Measurements from ENCODE around the gene MYO7B.

Gene MYO7B

GRCh38 chr2:127672341-127673224, 137.1 kb downstream of the MYO7B start:
- no peak for TF ChIP-seq POLR2A (IDR thresholded peaks at IDR 0.05; ENCODE audit: low read length)
- TF ChIP-seq GATA1 (IDR thresholded peaks at IDR 0.05; ENCODE audit: low read depth, low read length), result no peak
- no peak for DNase-seq

DNA sequence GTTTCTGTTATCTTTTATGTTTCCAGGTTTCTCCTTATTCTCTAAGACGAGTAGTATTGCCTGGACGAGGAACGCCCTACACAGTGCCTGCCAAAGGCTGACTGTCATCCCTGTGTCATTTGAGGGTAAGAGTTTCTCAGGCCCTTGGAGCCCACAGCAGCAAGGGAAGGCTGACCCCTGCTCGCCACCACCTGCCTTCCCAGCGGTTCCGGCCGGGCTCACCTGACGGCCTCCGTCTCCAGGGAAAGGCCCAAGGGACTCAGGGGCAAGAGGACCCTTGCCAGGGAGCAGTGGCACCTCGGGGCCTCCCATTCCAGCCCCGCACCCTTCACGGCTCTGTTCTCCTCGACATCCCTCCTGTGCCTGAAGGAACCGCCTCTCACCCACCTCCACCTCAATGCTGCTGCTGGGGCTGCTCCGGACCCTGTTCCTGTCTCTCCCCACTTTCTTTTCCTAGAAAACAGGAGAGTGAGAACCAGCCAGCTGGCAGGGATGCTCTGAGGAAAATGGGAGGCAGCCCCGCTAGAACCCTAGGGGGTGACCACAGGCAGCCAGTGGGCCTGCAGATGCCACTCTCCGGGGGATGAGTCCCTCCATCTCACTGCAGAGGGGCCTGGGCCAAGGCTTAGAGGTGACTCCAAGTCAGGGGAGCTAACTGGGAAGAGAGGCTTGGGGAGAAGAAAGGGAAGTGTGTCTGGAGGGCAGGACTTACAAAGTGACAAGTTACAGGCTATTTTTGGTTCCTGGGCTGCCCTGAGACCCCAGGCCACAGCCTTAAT, 138.0 kb downstream of the MYO7B start:
- no peak for DNase-seq

DNA sequence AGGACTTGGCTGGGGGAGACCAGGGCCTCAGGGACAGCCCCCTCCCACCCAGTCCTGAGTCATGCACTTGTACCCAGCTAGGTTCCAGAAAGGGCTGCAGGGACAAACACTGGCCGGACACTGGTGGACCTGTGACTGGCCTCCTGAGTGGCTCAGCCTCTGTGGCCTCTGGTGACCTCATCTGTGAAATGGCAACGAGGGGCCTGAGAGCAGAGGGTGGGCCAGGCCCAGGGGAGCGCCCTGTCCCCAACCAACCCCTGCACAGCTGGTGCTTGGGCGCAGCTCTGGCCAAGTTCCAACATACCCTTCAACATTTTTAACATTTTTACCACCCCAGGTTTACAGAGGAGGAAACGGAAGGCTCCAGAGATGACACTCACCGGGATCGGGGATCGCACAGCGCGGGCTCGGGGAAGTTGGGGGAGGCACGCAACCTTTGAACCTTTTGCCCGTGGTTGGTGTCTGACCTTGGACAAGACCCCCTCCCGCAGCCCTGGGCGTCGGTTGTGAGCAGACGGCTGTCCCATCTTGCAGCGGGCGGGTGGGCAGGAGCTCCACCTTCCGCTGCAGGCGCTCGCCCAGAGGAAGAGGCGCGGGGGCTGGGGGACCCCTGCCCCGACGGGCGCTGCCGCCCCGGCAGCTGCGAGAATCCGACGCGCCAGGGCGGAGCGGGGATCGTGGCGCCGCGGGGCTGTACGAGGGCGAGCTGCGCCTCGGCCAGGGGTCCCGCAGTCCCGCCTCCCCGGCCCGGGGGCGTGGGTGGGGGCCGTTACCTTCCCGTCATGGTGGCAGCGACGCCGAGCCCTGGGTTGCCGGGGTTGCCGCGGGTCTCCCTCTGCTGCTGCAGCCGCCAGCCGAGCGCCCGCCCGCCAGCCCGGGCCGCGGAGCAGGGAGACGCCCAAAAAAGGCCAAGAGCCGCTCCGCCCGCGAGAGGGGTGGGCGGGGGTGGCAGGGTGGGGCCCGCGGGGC, 139.0 kb downstream of the MYO7B start:
- DNase-seq, result peak; percentile 17 to 29
- TF ChIP-seq POLR2A (IDR thresholded peaks at IDR 0.05; ENCODE audit: low read length), result no peak
- TF ChIP-seq GATA1 (IDR thresholded peaks at IDR 0.05; ENCODE audit: low read depth, low read length), result no peak

More for the DNA sequence above, 138.0 kb downstream of the MYO7B start:
- no peak for TF ChIP-seq GATA1 (IDR thresholded peaks at IDR 0.05; ENCODE audit: low read depth, low read length)
- no peak for TF ChIP-seq POLR2A (IDR thresholded peaks at IDR 0.05; ENCODE audit: low read length)

DNA sequence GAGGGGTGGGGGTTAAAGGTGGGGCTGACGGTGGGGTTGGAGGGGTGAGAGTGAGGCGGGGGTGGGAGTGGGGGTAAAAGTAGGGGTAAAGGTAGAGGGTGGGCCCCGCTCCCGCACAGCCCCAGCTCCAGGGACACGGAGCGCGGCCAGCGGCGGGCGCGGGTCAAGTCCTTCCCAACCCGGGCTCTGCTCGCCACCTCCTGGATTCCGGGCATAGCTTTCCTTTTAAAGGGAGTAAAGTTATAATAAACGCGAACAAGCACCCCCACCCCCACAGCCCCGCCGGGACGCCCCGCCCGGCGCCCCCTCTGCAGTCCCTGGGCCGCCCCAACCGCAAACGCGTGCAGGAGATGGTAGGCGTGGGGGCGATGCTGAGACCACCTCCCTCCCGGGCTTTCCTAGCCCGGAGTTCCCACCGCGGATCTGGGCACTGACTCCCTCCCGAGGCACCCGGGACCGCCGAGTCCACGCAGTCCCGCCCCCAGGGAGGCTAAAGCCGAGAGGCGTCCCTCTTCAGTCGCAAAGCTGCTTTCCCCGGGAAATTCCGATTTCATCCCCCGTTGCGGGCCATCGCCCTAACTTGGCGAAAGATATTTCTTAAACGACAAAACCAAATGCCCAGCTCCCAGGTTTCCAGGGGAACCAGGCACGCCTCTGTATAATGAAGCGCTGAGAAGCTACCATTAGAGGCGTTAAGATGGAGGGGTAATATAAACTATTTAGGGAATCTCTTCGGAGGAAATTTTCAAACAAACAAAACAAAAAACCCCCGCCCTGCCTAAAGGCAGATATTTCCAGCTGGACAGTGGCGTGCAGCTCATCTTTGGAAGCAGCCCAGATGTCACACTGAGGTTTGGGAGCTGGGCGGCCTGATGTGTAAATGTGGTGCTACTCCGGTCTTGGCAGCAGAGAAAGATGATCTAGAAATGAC, 140.1 kb downstream of the MYO7B start, which contains the start of gene LIMS2:
TSS of gene LIMS2 (minus strand) at position 200 of the 931 bp plus-strand sequence. CDS start 506 bp downstream, outside the sequence.
- DNase-seq, result no peak
- TF ChIP-seq POLR2A (IDR thresholded peaks at IDR 0.05; ENCODE audit: low read length) (no peak), GATA1 (IDR thresholded peaks at IDR 0.05; ENCODE audit: low read depth, low read length) (no peak)

DNA sequence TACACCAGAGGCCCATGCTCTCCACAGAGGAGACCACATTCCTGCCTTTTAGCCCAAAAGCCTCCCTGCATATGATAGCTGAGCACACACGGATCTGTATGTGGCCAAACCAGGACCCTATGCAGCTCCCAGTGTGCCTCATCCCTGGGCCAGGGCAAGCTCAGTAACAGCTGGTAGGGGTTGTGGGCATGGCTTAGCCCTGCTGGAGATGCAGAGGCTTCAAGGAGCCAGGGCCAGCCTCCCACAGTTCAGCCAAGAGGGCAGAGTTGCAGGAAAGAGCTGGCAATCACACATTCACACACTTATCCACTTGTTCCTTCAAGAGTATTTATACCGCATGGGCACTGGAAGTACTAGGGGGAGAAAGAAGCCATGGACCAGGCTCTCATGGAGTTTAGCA, 141.4 kb downstream of the MYO7B start:
- no peak for TF ChIP-seq POLR2A (IDR thresholded peaks at IDR 0.05; ENCODE audit: low read length)
- no peak for TF ChIP-seq GATA1 (IDR thresholded peaks at IDR 0.05; ENCODE audit: low read depth, low read length)
- DNase-seq, result no peak

DNA sequence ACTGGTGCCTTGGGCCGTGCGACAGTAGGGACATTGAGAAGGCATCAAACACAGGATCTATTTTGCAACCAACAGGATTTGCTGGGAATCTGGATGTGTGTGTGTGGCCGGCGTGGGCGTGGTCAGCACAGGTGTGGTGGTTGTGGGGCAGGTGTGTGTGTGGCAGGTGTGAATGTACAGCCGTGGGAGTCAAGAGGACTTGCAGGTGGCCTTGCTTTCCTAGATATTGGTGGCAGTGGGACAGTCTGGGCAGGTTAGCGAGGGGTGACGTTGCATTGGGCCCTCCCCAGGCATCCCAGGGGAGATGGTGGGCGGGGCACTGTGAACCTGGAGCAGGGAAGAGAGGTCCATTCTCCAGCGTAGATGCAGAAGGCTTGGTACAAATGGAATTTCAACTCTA, 143.0 kb downstream of the MYO7B start:
- no peak for TF ChIP-seq POLR2A (IDR thresholded peaks at IDR 0.05; ENCODE audit: low read length)
- TF ChIP-seq GATA1 (IDR thresholded peaks at IDR 0.05; ENCODE audit: low read depth, low read length), result no peak
- DNase-seq, result no peak

- TF ChIP-seq GATA1 (IDR thresholded peaks at IDR 0.05; ENCODE audit: low read depth, low read length) (no peak), POLR2A (IDR thresholded peaks at IDR 0.05; ENCODE audit: low read length) (no peak)
- DNase-seq, result no peak
These were observed 143.5 kb downstream of the MYO7B start for GRCh38 chr2:127678991-127679390.

DNA sequence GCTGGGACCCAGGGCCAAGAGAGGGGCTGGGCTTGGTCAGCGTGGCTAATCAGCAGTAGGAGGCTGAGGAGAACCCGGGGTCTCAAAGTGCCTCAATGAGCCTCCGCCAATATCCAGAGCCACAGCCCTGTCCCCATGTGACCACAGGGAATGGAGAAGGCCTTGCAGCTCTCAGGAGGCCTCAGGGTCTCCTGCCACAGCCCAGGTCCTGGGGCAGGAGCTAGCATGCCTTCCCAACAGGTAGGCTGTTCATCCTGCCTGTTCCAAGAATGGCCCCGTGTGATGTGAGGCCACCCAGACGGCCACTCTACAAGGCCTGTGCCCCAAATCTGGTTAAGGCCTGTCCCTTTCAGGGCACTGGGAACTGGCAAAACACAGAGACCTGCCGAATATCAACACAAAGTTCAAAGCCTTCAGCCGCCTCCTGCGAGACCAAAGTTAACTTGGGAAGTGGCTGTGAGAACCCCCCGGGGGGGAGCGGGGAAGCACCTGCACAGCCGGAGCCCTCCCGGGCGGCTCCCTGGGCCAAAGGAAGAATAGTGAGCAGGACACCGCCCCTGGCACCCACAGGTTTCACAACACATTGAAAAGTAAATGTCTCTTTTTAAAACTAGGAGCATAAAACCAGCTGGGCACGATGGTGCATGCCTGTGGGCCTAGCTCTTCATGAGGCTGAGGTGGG, 144.3 kb downstream of the MYO7B start:
- TF ChIP-seq GATA1 (IDR thresholded peaks at IDR 0.05; ENCODE audit: low read depth, low read length) (no peak), POLR2A (IDR thresholded peaks at IDR 0.05; ENCODE audit: low read length) (no peak)
- DNase-seq, result no peak

GRCh38 chr2:127680706-127681287, 145.3 kb downstream of the MYO7B start:
- TF ChIP-seq GATA1 (IDR thresholded peaks at IDR 0.05; ENCODE audit: low read depth, low read length) (no peak), POLR2A (IDR thresholded peaks at IDR 0.05; ENCODE audit: low read length) (no peak)
- DNase-seq, result no peak

- TF ChIP-seq GATA1 (IDR thresholded peaks at IDR 0.05; ENCODE audit: low read depth, low read length) (no peak), POLR2A (IDR thresholded peaks at IDR 0.05; ENCODE audit: low read length) (no peak)
- DNase-seq, result no peak
These were observed 145.9 kb downstream of the MYO7B start for GRCh38 chr2:127681288-127681804.

Data from erythroblast (primary cell).